Heart left ventricle (tissue), 16 donors: Measurements from ENCODE around the gene PRDM16. TPM values are rescaled to one million over a fixed set of nuclear protein-coding genes. Genes with fewer than 3 reads are reported as not detected.

Experiments used
- ATAC-seq, 4 donors: fragments of 200-7000 bp; cut with Tn5 transposase; one replicate each; pipeline ENCODE4 v1.9.1; 2020 to 2022; ENCODE audit warnings: moderate library complexity in 4 of 4, mild to moderate bottlenecking in 3 of 4, moderate number of reproducible peaks in 1 of 4
- DNase-seq, 5 donors: peaks; one replicate each; pipeline ENCODE4 v3.0.0-alpha.2; 2020
- H3K27ac ChIP-seq, 12 donors: fragments of 200-600 bp; sonication (generic) in 4 of 12; one replicate each; pipeline versions ENCODE4 v1.5.0 to v1.8.0; 2016 to 2022; ENCODE audit warnings: mild to moderate bottlenecking in 2 of 12
- H3K27me3 ChIP-seq, 9 donors: fragments of 200-600 bp; sonication (generic) in 2 of 9; one replicate each; pipeline versions ENCODE4 v1.5.1 to v1.8.0; 2016 to 2022; ENCODE audit warnings: mild to moderate bottlenecking in 3 of 9
- H3K36me3 ChIP-seq, 9 donors: fragments of 200-600 bp; sonication (generic) in 2 of 9; one replicate each; pipeline versions ENCODE4 v1.5.0 to v1.8.0; 2018 to 2022; ENCODE audit warnings: mild to moderate bottlenecking in 2 of 9
- H3K4me1 ChIP-seq, 12 donors: fragments of 200-600 bp; sonication (generic) in 4 of 12; one replicate each; pipeline versions ENCODE4 v1.5.0 to v1.8.0; 2016 to 2022; ENCODE audit warnings: mild to moderate bottlenecking in 3 of 12
- H3K4me3 ChIP-seq, 12 donors: fragments of 200-600 bp; sonication (generic) in 4 of 12; one replicate each; pipeline versions ENCODE4 v1.5.0 to v1.8.0; 2017 to 2022; ENCODE audit warnings: mild to moderate bottlenecking in 9 of 12, moderate library complexity in 4 of 12
- H3K9me3 ChIP-seq, 12 donors: fragments of 200-600 bp; sonication (generic) in 4 of 12; one replicate each; pipeline versions ENCODE4 v1.5.0 to v1.8.0; 2016 to 2022; ENCODE audit warnings: mild to moderate bottlenecking in 1 of 12
- POLR2A ChIP-seq, 2 donors: fragments of 450-650 bp; IDR thresholded peaks; one replicate each; pipeline ENCODE4 v1.6.1; 2017; ENCODE audit warnings: antibody characterized with exemption in 2 of 2, mild to moderate bottlenecking in 2 of 2, moderate library complexity in 2 of 2
- WGBS, 4 donors: extraction: QIAGEN DNeasy Blood & Tissue Kit in 2 of 4; methylation state at CpG; one replicate each; pipeline versions ENCODE4 v1.1.5 to v1.1.7; 2013 to 2018; 5-methylcytosine and 5-hydroxymethylcytosine counted together
- intact Hi-C, 10 donors: fragments of 100-400 bp; cut with DNase I; formaldehyde crosslinking; loops; one replicate each; pipeline versions ENCODE4 v1.11.1 to v1.14.2; 2022
- polyA plus RNA-seq, 2 donors: library from polyadenylated mRNA; stranded (reverse); fragments of 200-250 nt; gene quantifications; one replicate each; pipeline ENCODE4 v1.2.3, GENCODE V29; 2013
- total RNA-seq, 9 donors: library from RNA; depleted of rRNA in 2 of 9; stranded (reverse); fragments of >200 nt in 2 of 9; fragmentation: NEBNext Ultra II Directional in 3 of 9; extraction: Animal tissue kit (Norgen Biotek cat#: 25700) in 3 of 9; gene quantifications; one replicate each; pipeline versions ENCODE4 v1.1.0 to v1.2.4, GENCODE V29; 2016 to 2023
- TF ChIP-seq, protein P1 (sequence below), 12 donors: fragments of 200-600 bp; sonication (generic) in 4 of 12; IDR thresholded peaks; one replicate each; pipeline versions ENCODE4 v1.5.0 to v1.8.0; 2018 to 2022; ENCODE audit warnings: antibody characterized with exemption in 12 of 12, mild to moderate bottlenecking in 5 of 12
- donor health status: ischemic (EF 13 %, LVEDD 7.1; RV severe dilation, severe dysfunction).
- donor health status: healthy with polysubstance abuse.
- donor health status: DM: no; HTN: yes; CAD: no.
- donor health status: DM: no; HTN: no; CAD: no.
- donor health status: ischemic (EF 25% LVEDD 6.9; RV normal size, moderate dysfunction).
- donor health status: ischemic (EF 25% LVEDD 5.7; RV mildly dilated, moderate dysfunction).
- donor health status: healthy.
- donor health status: DM: yes; HTN: yes; CAD: no.
- donor health status: ischemic (EF 35%, LVEDD 5.7; RV mildly dilated, moderate dysfunction).
- donor health status: nonischemic (EF 11% LVEDD 7.7; RV severe dilation, severe dysfunction).
- donor health status: DM: yes; HTN: yes; CAD: no.
- donor health status: PGD.
- donor health status: ischemic (EF 29% LVEDD 5.4; RV normal size, mild dysfunction).
- donor health status: nonischemic (EF 23%, LVEDD 6.1; RV moderate dilation, normal function).

Gene PRDM16
- total and polyA plus RNA-seq, 11 donors: 6.0 to 22.7 (median 14.0) TPM

GRCh38 chr1:3407021-3407420, 338.0 kb downstream of the PRDM16 start:
- WGBS, 4 donors: 85 to 93% (median 88%) methylated on average over 11 to 12 of the region's 12 CpGs
- no peaks in the 10 kb centered on the region for H3K9me3 ChIP-seq
- H3K27ac ChIP-seq: no peak overlapping the region
- DNase-seq (no peak), ATAC-seq (no peak)
- H3K36me3 ChIP-seq: peaks cover 0 to 26% (median 0%) of the 10 kb centered on the region in 9 donors
- H3K4me3 ChIP-seq: no peak overlapping the region
- H3K4me1 ChIP-seq: peaks cover 0 to 27% (median 3%) of the 10 kb centered on the region in 12 donors
- no peak for TF ChIP-seq POLR2A (IDR thresholded peaks at IDR 0.05)
- TF ChIP-seq, protein P1, sequence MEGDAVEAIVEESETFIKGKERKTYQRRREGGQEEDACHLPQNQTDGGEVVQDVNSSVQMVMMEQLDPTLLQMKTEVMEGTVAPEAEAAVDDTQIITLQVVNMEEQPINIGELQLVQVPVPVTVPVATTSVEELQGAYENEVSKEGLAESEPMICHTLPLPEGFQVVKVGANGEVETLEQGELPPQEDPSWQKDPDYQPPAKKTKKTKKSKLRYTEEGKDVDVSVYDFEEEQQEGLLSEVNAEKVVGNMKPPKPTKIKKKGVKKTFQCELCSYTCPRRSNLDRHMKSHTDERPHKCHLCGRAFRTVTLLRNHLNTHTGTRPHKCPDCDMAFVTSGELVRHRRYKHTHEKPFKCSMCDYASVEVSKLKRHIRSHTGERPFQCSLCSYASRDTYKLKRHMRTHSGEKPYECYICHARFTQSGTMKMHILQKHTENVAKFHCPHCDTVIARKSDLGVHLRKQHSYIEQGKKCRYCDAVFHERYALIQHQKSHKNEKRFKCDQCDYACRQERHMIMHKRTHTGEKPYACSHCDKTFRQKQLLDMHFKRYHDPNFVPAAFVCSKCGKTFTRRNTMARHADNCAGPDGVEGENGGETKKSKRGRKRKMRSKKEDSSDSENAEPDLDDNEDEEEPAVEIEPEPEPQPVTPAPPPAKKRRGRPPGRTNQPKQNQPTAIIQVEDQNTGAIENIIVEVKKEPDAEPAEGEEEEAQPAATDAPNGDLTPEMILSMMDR (IDR thresholded peaks at IDR 0.05): no peak
- no peaks in the 10 kb centered on the region for H3K27me3 ChIP-seq
- intact Hi-C loops: loop anchor here in 3 of 10 donors (5.0 to 10.0 kb wide), 4 partner anchors 102 to 395 kb away; no protein-coding TSS in a partner anchor

DNA sequence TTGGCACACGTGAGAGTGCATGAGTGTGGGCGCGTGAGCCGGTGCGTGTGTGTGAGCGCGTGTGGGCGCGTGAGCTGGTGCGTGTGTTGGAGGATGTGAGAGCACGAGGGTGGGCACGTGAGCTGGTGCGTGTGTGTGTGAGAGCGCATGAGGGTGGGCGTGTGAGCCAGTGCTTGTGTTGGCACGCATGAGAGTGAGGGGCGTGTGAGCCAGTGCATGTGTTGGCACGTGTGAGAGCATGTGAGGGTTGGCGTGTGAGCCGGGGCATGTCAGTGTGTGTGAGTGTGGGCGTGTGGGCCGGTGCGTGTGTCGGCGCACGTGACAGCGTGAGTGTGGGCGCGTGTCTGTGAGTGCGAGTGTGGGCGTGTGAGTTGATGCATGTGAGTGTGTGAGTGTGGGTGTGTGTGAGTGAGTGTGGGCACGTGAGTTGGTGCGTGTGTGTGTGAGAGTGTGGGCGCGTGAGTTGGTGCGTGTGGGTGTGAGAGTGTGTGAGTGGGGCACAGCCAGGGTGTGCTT, 339.8 kb downstream of the PRDM16 start:
- ATAC-seq (no peak), DNase-seq (no peak)
- Histone ChIP-seq H3K9me3 (no peaks in the 10 kb centered on the region), H3K4me3 (no peak overlapping the region), H3K27ac (no peak overlapping the region), H3K36me3 (peaks cover 0 to 22% (median 0%) of the 10 kb centered on the region in 9 donors), H3K27me3 (no peaks in the 10 kb centered on the region), H3K4me1 (peaks cover 0 to 11% (median 0%) of the 10 kb centered on the region in 12 donors)
- 91 to 96% (median 94%) methylated on average over 36 of the region's 36 CpGs for WGBS, 4 donors
- intact Hi-C loops: loop anchor here in 3 of 10 donors (5.0 to 10.0 kb wide), 4 partner anchors 104 to 397 kb away; no protein-coding TSS in a partner anchor
- no peak for TF ChIP-seq POLR2A (IDR thresholded peaks at IDR 0.05)
- TF ChIP-seq, protein P1 (IDR thresholded peaks at IDR 0.05): no peak

DNA sequence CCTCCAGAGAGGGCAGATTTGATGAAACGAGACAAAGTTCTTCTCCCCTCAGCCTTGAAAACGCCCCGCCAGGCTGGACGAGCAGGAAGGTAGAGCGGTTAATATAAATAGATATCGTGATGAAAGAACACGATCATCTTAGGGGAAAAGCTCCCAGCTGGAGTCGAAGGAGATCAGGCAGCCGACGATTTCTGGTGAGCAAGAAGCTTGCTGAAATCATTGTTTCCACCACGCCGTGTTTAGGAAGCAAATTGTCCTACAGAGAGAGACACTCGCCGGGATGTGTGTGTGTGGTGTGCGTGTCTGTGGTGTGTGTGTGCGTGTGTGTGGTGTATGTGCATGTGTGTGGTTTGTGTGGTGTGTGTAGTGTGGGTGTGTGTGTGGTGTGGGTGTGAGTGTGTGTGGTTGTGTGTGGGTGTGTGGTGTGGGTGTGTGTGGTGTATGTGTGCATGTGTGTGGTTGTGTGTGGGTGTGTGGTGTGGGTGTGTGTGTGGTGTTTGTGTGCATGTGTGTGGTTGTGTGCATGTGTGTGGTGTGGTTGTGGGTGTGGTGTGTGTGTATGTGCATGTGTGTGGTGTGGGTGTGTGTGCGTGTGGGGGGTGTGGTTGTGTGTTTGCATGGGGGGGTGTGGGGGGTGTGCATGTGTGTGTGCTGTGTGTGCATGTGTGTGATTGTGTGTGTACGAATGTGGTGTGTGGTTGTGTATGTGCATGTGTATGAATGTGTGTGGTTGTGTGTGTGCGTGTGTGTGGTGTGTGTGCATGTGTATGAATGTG, 340.6 kb downstream of the PRDM16 start:
- H3K4me1 ChIP-seq: peaks cover 0 to 18% (median 0%) of the 10 kb centered on the region in 12 donors
- H3K36me3 ChIP-seq: peaks cover 0 to 19% (median 0%) of the 10 kb centered on the region in 9 donors
- no peak for TF ChIP-seq POLR2A (IDR thresholded peaks at IDR 0.05)
- TF ChIP-seq, protein P1 (IDR thresholded peaks at IDR 0.05): no peak
- no peak for ATAC-seq
- H3K27me3 ChIP-seq: no peaks in the 10 kb centered on the region
- no peak overlapping the region for H3K4me3 ChIP-seq
- DNase-seq: no peak
- WGBS, 4 donors: 72 to 78% (median 73%) methylated on average over 18 to 19 of the region's 19 CpGs
- intact Hi-C loops: loop anchor here in 8 of 10 donors (1.0 to 10.0 kb wide), 12 partner anchors 59 to 397 kb away; partner anchors contain the start of gene PRDM16 (in 1 of the 8)
- no peak overlapping the region for H3K27ac ChIP-seq
- no peaks in the 10 kb centered on the region for H3K9me3 ChIP-seq
